H1 (cell line): ENCODE results near the gene ITGA4. TPM values are rescaled to one million over a fixed set of nuclear protein-coding genes. Genes with fewer than 3 reads are reported as not detected.

ENCODE experiments used
- CTCF ChIA-PET: fragments of 300-600 bp; sonication (Branson Sonifier 250); formaldehyde crosslinking; loops from one replicate; lab custom pipeline; 2021; ENCODE audit not compliant: partially characterized antibody; lab: Charles Lee
- POLR2A ChIA-PET: fragments of 300-600 bp; sonication (Branson Sonifier 250); formaldehyde crosslinking; loops from one replicate; lab custom pipeline; 2021; ENCODE audit warnings: inconsistent platforms; ENCODE audit not compliant: partially characterized antibody; lab: Charles Lee
- DNase-seq, 2 experiments: peaks; one replicate each; pipeline versions ENCODE4 v3.0.0 to v3.0.0-alpha.2; 2010 to 2022; ENCODE audit warnings: low spot score in 2 of 2, low read depth in 1 of 2, mixed read lengths in 1 of 2
- FAIRE-seq: peaks from 2 replicates; lab custom pipeline; 2011; peaks lifted over from hg19 to GRCh38; lab: Jason Lieb, UNC
- H2AFZ ChIP-seq: 2 replicates; pipeline ENCODE4 v1.8.1; 2012; ENCODE audit warnings: low read length, inconsistent platforms
- H2AK5ac ChIP-seq: 2 replicates; pipeline ENCODE4 v1.6.1; 2013; ENCODE audit warnings: low read depth, low read length
- H2BK120ac ChIP-seq: replicated peaks from 2 replicates; pipeline ENCODE3; 2013; ENCODE audit warnings: low read depth, low read length, inconsistent platforms
- H2BK12ac ChIP-seq: 2 replicates; pipeline ENCODE4 v1.6.1; 2013; ENCODE audit warnings: low read depth, low read length
- H2BK15ac ChIP-seq: 2 replicates; pipeline ENCODE4 v1.6.1; 2013; ENCODE audit warnings: low read length
- H2BK20ac ChIP-seq: 2 replicates; pipeline ENCODE4 v1.6.1; 2013; ENCODE audit warnings: low read length
- H2BK5ac ChIP-seq: 2 replicates; pipeline ENCODE4 v1.6.1; 2013; ENCODE audit warnings: low read depth, low read length
- H3K14ac ChIP-seq: 2 replicates; pipeline ENCODE4 v1.6.1; 2013; ENCODE audit warnings: inconsistent platforms; ENCODE audit not compliant: insufficient read length
- H3K18ac ChIP-seq: 2 replicates; pipeline ENCODE4 v1.6.1; 2013; ENCODE audit warnings: low read length; ENCODE audit errors: extremely low read depth
- H3K23ac ChIP-seq: 2 replicates; pipeline ENCODE4 v1.6.1; 2013; ENCODE audit warnings: inconsistent platforms; ENCODE audit not compliant: insufficient read length
- H3K23me2 ChIP-seq: 2 replicates; pipeline ENCODE4 v1.6.1; 2013; ENCODE audit warnings: low read depth, low read length
- H3K27ac ChIP-seq: 2 replicates; pipeline ENCODE4 v1.6.1; 2011; ENCODE audit warnings: low read depth, low read length, inconsistent platforms
- H3K27me3 ChIP-seq, 4 experiments: replicated peaks in 1 of 4; 1 replicate in 1 of 4; 2 replicates in 3 of 4; pipeline versions ENCODE4 v1.6.1 to v1.8.1; 2011 to 2013; ENCODE audit warnings: low read length in 3 of 4, mild to moderate bottlenecking in 3 of 4, inconsistent platforms in 2 of 4, mixed read lengths in 2 of 4, moderate library complexity in 1 of 4; ENCODE audit not compliant: control insufficient read depth in 3 of 4, insufficient read depth in 3 of 4; ENCODE audit errors: extremely low read depth in 1 of 4
- H3K36me3 ChIP-seq, 4 experiments: 2 replicates each; pipeline versions ENCODE4 v1.6.1 to v1.8.1; 2011 to 2013; ENCODE audit warnings: mild to moderate bottlenecking in 4 of 4, low read length in 3 of 4, moderate library complexity in 2 of 4, control low read depth in 1 of 4, inconsistent platforms in 1 of 4; ENCODE audit not compliant: insufficient read depth in 4 of 4, control insufficient read depth in 2 of 4
- H3K4ac ChIP-seq: replicated peaks from 2 replicates; pipeline ENCODE3; 2013; ENCODE audit warnings: low read length, low read depth, mixed read lengths, inconsistent platforms; ENCODE audit not compliant: insufficient read length
- H3K4me1 ChIP-seq, 4 experiments: replicated peaks in 1 of 4; 1 replicate in 1 of 4; 2 replicates in 3 of 4; pipeline versions ENCODE4 v1.6.1 to v1.8.1; 2011 to 2013; ENCODE audit warnings: low read length in 3 of 4, inconsistent platforms in 2 of 4, mixed read lengths in 1 of 4; ENCODE audit not compliant: insufficient read depth in 4 of 4, control insufficient read depth in 3 of 4
- H3K4me2 ChIP-seq, 2 experiments: 2 replicates each; pipeline versions ENCODE4 v1.6.1 to v1.8.1; 2011 to 2013; ENCODE audit warnings: low read depth in 2 of 2, low read length in 2 of 2, control low read depth in 1 of 2, inconsistent platforms in 1 of 2, mild to moderate bottlenecking in 1 of 2; ENCODE audit not compliant: insufficient read depth in 1 of 2
- H3K4me3 ChIP-seq, 4 experiments: fragments of 200-600, 300-600 bp in 1 of 4; sonication (generic), shearing (Covaris generic), sonication (Bioruptor Twin) in 1 of 4; 2 replicates each; pipeline versions ENCODE4 v1.5.1 to v1.8.1; 2011 to 2016; ENCODE audit warnings: low read length in 4 of 4, low read depth in 3 of 4, control low read depth in 2 of 4, inconsistent platforms in 2 of 4, mild to moderate bottlenecking in 2 of 4, mixed read lengths in 1 of 4, moderate library complexity in 1 of 4; ENCODE audit not compliant: insufficient read depth in 2 of 4; ENCODE audit errors: extremely low read depth in 1 of 4
- H3K56ac ChIP-seq: replicated peaks from 2 replicates; pipeline ENCODE3; 2013; ENCODE audit warnings: low read depth, mild to moderate bottlenecking, mixed read lengths, low read length, inconsistent platforms; ENCODE audit not compliant: insufficient read length
- H3K79me1 ChIP-seq: 2 replicates; pipeline ENCODE4 v1.6.1; 2013; ENCODE audit warnings: low read depth, low read length, control low read depth
- H3K79me2 ChIP-seq, 2 experiments: 2 replicates each; pipeline versions ENCODE4 v1.6.1 to v1.8.1; 2012 to 2013; ENCODE audit warnings: low read length in 2 of 2, mild to moderate bottlenecking in 2 of 2, inconsistent platforms in 1 of 2; ENCODE audit not compliant: insufficient read depth in 2 of 2, control insufficient read depth in 1 of 2
- H3K9ac ChIP-seq, 4 experiments: replicated peaks in 1 of 4; 1 replicate in 1 of 4; 2 replicates in 3 of 4; pipeline versions ENCODE4 v1.6.1 to v1.8.1; 2011 to 2013; ENCODE audit warnings: low read depth in 3 of 4, low read length in 3 of 4, control low read depth in 2 of 4, mild to moderate bottlenecking in 2 of 4, moderate library complexity in 2 of 4, inconsistent platforms in 1 of 4; ENCODE audit errors: extremely low read depth in 1 of 4
- H3K9me3 ChIP-seq, 2 experiments: 2 replicates each; pipeline versions ENCODE4 v1.6.1 to v1.8.1; 2012 to 2013; ENCODE audit warnings: mild to moderate bottlenecking in 2 of 2, moderate library complexity in 2 of 2, control low read depth in 1 of 2, inconsistent platforms in 1 of 2, low read depth in 1 of 2, low read length in 1 of 2, mixed read lengths in 1 of 2; ENCODE audit not compliant: insufficient read depth in 2 of 2
- H4K20me1 ChIP-seq, 2 experiments: replicated peaks in 1 of 2; 2 replicates each; pipeline versions ENCODE3 to v1.8.1; 2011 to 2013; ENCODE audit warnings: inconsistent platforms in 2 of 2, low read length in 2 of 2, mild to moderate bottlenecking in 1 of 2; ENCODE audit not compliant: insufficient read depth in 2 of 2, control insufficient read depth in 1 of 2
- H4K5ac ChIP-seq: 2 replicates; pipeline ENCODE4 v1.6.1; 2013; ENCODE audit warnings: low read length, low read depth, mixed read lengths, inconsistent platforms; ENCODE audit not compliant: insufficient read length
- H4K8ac ChIP-seq: 2 replicates; pipeline ENCODE4 v1.8.0; 2013; ENCODE audit warnings: mild to moderate bottlenecking, moderate library complexity, low read length, inconsistent platforms; ENCODE audit not compliant: insufficient read depth; ENCODE audit errors: extremely low read depth
- H4K91ac ChIP-seq: replicated peaks from 2 replicates; pipeline ENCODE3; 2013; ENCODE audit warnings: low read length, mixed read lengths, inconsistent platforms; ENCODE audit not compliant: insufficient read length
- RAD21 ChIP-seq, 2 experiments: IDR thresholded peaks in 1 of 2; conservative IDR thresholded peaks in 1 of 2; 2 replicates each; pipeline ENCODE4 v1.6.1; 2011; ENCODE audit warnings: low read depth in 2 of 2, low read length in 2 of 2, improper control_type of control experiment in 1 of 2, inconsistent platforms in 1 of 2, mild to moderate bottlenecking in 1 of 2, moderate library complexity in 1 of 2
- USF2 ChIP-seq: IDR thresholded peaks from 2 replicates; pipeline ENCODE4 v1.6.1; 2011; ENCODE audit warnings: low read length, improper control_type of control experiment
- WGBS, 2 experiments: shearing (Covaris generic) in 1 of 2; methylation state at CpG; one replicate each; pipeline versions ENCODE4 v1.1.6 to v1.1.7; 2013 to 2015; ENCODE audit warnings: low lambda C conversion rate in 2 of 2, mixed read lengths in 2 of 2, inconsistent platforms in 1 of 2, low coverage in 1 of 2, missing lambda C conversion rate in 1 of 2; ENCODE audit not compliant: insufficient replicate concordance in 2 of 2, insufficient coverage in 1 of 2, insufficient read length in 1 of 2; ENCODE audit errors: extremely low coverage in 1 of 2, missing lambda C conversion rate in 1 of 2; 5-methylcytosine and 5-hydroxymethylcytosine counted together
- polyA plus RNA-seq, 7 experiments: library from polyadenylated mRNA; depleted of rRNA in 3 of 7; stranded (reverse) in 5 of 7; unstranded in 2 of 7; fragments of >200 nt in 5 of 7; fragments of 200-250 nt in 2 of 7; gene quantifications; 1 replicate in 5 of 7; 2 replicates in 1 of 7; 4 replicates in 1 of 7; pipeline versions ENCODE4 v1.2.1 to v1.2.3, GENCODE V29; 2011 to 2013; ENCODE audit warnings: missing spikeins in 2 of 7, mixed read lengths in 2 of 7
- total RNA-seq: library from RNA; stranded (reverse); fragmentation: NEBNext Ultra II Directional; extraction: Animal tissue kit (Norgen Biotek cat#: 25700); gene quantifications from 2 replicates; pipeline ENCODE4 v1.2.1, GENCODE V29; 2021

Gene ITGA4
- total and polyA plus RNA-seq, 2 of the 8 experiments (the other 6 are each of a cell fraction or from before 2014, with no cell fraction given), result 0.60 to 2.1 TPM

DNA sequence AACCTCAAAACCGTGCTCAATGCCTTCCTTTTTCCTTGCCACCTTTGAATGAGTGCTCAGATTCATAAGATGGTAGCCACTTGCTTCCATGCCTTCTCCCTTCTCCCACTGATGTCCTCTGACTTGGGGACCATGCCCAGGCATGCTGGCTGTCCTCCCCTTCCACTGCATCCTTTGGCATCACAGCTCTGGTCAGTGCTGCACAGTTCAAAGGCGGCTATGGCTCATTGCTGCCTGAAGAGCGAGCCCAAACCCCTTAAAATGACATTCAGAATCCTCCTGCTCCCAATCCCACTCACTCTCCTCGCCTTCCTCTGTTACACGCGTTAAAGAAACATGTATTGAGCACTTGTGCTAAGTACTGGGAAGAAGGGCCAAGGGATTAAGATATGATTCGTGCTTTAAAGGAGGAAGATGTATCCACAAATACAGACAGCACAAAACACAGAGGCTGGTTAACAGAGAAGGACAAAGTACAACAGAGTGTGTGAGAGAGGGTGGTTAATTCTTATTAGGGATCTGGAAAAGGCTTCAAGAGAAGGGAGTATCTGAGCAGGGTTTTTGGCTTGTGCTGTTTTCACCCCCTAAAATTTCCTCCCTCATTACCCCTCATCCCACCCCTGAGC, 118.0 kb downstream of the ITGA4 start:
- H2BK120ac ChIP-seq, result no peak overlapping the region
- no peaks in the 10 kb centered on the region for H3K36me3 ChIP-seq
- no peaks in the 10 kb centered on the region for H3K4me1 ChIP-seq
- H3K79me1 ChIP-seq, result no peaks in the 10 kb centered on the region
- no peak overlapping the region for H2BK12ac ChIP-seq
- H3K14ac ChIP-seq, result no peak overlapping the region
- H2AK5ac ChIP-seq, result no peak overlapping the region
- no peaks in the 10 kb centered on the region for H3K23me2 ChIP-seq
- H3K27ac ChIP-seq, result no peak overlapping the region
- no peak overlapping the region for H3K9ac ChIP-seq
- H3K4ac ChIP-seq, result peak overlapping the region; percentile 50
- H3K18ac ChIP-seq, result no peak overlapping the region
- H4K91ac ChIP-seq, result no peak overlapping the region
- H3K56ac ChIP-seq, result no peak overlapping the region
- FAIRE-seq (no peak), DNase-seq (no peak)
- no peak overlapping the region for H3K4me2 ChIP-seq
- no peak overlapping the region for H2BK15ac ChIP-seq
- H4K20me1 ChIP-seq, result no peaks in the 10 kb centered on the region
- TF ChIP-seq RAD21 (IDR thresholded peaks at IDR 0.05 in 1 of 2, conservative IDR thresholded peaks at IDR 0.05 in 1 of 2; ENCODE audit: low read depth in 2 of 2, low read length in 2 of 2) (peak; percentile 12 to 21; a peak in 1 of 4 replicates), USF2 (no peak)
- H3K79me2 ChIP-seq, result no peaks in the 10 kb centered on the region
- ChIA-PET POLR2A (no interaction called here), CTCF (interaction anchor here (0.9 to 8.5 kb wide), 5 partner anchors 11 to 141 kb away, joined by 3 to 183 read pairs (median 5); no protein-coding TSS in a partner anchor)
- H4K8ac ChIP-seq, result no peak overlapping the region
- no peak overlapping the region for H2BK20ac ChIP-seq
- peak overlapping the region; percentile 35; the same call in 1 of the 2 replicates for H2AFZ ChIP-seq
- WGBS, 2 experiments, result 86% methylated on average over 7 of the region's 7 CpGs; no CpG with 5 or more reads in 1 of the 2 experiments
- no peak overlapping the region for H2BK5ac ChIP-seq
- no peak overlapping the region for H4K5ac ChIP-seq
- H3K27me3 ChIP-seq, result no peaks in the 10 kb centered on the region
- H3K23ac ChIP-seq, result no peak overlapping the region
- H3K4me3 ChIP-seq, result no peak overlapping the region
- H3K9me3 ChIP-seq, result no peaks in the 10 kb centered on the region
